GM23338 (cell line): ENCODE data around the gene ACO2. TPM values are rescaled to one million over a fixed set of nuclear protein-coding genes. Genes with fewer than 3 reads are reported as not detected.

Experiments
- ATAC-seq: fragments of 200-7000 bp; cut with Tn5 transposase; 3 replicates; pipeline ENCODE4 v1.9.1; 2020
- DNase-seq: peaks from one replicate; pipeline ENCODE4 v3.0.0-alpha.2; 2015; ENCODE audit warnings: low spot score
- H2AFZ ChIP-seq: fragments of 200-600 bp; sonication (generic); 2 replicates; pipeline ENCODE4 v1.8.0; 2016; ENCODE audit warnings: antibody characterized with exemption, mild to moderate bottlenecking, moderate library complexity
- H3F3A ChIP-seq: fragments of 200-600 bp; sonication (generic); replicated peaks from 2 replicates; pipeline ENCODE4 v1.8.0; 2017; ENCODE audit warnings: antibody characterized with exemption, mixed run types, low read depth
- H3K27ac ChIP-seq: fragments of 200-600 bp; sonication (generic); 2 replicates; pipeline ENCODE4 v1.6.1; 2016; ENCODE audit warnings: low read depth
- H3K27me3 ChIP-seq: fragments of 200-600 bp; sonication (generic); 2 replicates; pipeline ENCODE4 v1.8.0; 2016; ENCODE audit warnings: mild to moderate bottlenecking, mixed run types, moderate library complexity; ENCODE audit not compliant: insufficient read depth
- H3K36me3 ChIP-seq: fragments of 200-600 bp; sonication (generic); 2 replicates; pipeline ENCODE4 v1.8.0; 2016; ENCODE audit warnings: mild to moderate bottlenecking; ENCODE audit not compliant: insufficient read depth
- H3K4me1 ChIP-seq: fragments of 200-600 bp; sonication (generic); 2 replicates; pipeline ENCODE4 v1.8.0; 2016; ENCODE audit warnings: mild to moderate bottlenecking, moderate library complexity; ENCODE audit not compliant: insufficient read depth
- H3K4me2 ChIP-seq: fragments of 200-600 bp; sonication (generic); 2 replicates; pipeline ENCODE4 v1.7.1; 2017; ENCODE audit warnings: mixed run types
- H3K4me3 ChIP-seq: fragments of 200-600 bp; sonication (generic); 2 replicates; pipeline ENCODE4 v1.6.1; 2016; ENCODE audit warnings: mixed run types
- H3K79me2 ChIP-seq: fragments of 200-600 bp; sonication (generic); replicated peaks from 2 replicates; pipeline ENCODE4 v1.8.0; 2017; ENCODE audit warnings: mild to moderate bottlenecking; ENCODE audit not compliant: insufficient read depth
- H3K9me2 ChIP-seq: fragments of 200-600 bp; sonication (generic); 2 replicates; pipeline ENCODE4 v1.8.0; 2017; ENCODE audit not compliant: insufficient read depth
- H4K20me1 ChIP-seq: fragments of 200-600 bp; sonication (generic); replicated peaks from 2 replicates; pipeline ENCODE4 v1.8.0; 2017; ENCODE audit warnings: mild to moderate bottlenecking; ENCODE audit not compliant: insufficient read depth
- H3K27ac Mint-ChIP-seq: 2 replicates; pipeline ENCODE4 v1.8.0; 2020; ENCODE audit warnings: inconsistent platforms, mild to moderate bottlenecking, moderate library complexity, mixed read lengths
- H3K27me3 Mint-ChIP-seq: 3 replicates; pipeline ENCODE4 v1.8.0; 2022; ENCODE audit warnings: low read depth, mild to moderate bottlenecking, moderate library complexity, mixed read lengths, inconsistent platforms; ENCODE audit not compliant: insufficient read depth, poor library complexity
- H3K36me3 Mint-ChIP-seq: 3 replicates; pipeline ENCODE4 v1.8.0; 2021; ENCODE audit warnings: low read depth, mild to moderate bottlenecking, inconsistent platforms, moderate library complexity, mixed read lengths
- H3K4me1 Mint-ChIP-seq: 3 replicates; pipeline ENCODE4 v1.8.0; 2020; ENCODE audit warnings: mild to moderate bottlenecking, inconsistent platforms, mixed read lengths
- H3K4me3 Mint-ChIP-seq: 3 replicates; pipeline ENCODE4 v1.8.0; 2021; ENCODE audit warnings: moderate library complexity, mild to moderate bottlenecking, inconsistent platforms, mixed read lengths
- H3K9me3 Mint-ChIP-seq: 3 replicates; pipeline ENCODE4 v1.8.0; 2020; ENCODE audit warnings: moderate library complexity, mild to moderate bottlenecking, inconsistent platforms, mixed read lengths
- CREB1 ChIP-seq: fragments of 250-450 bp; sonication (Bioruptor Pico); IDR thresholded peaks from 2 replicates; pipeline ENCODE4 v1.5.0; 2020; ENCODE audit warnings: low read depth, mild to moderate bottlenecking, moderate library complexity
- CTCF ChIP-seq, 2 experiments: fragments of 200-600 bp in 1 of 2; sonication (generic) in 1 of 2; conservative IDR thresholded peaks; 2 replicates each; pipeline versions ENCODE4 v1.5.1 to v1.6.1; 2016 to 2017; ENCODE audit warnings: antibody characterized with exemption in 2 of 2, low read depth in 2 of 2, mild to moderate bottlenecking in 2 of 2, moderate library complexity in 1 of 2
- ETS1 ChIP-seq: IDR thresholded peaks from 2 replicates; pipeline ENCODE4 v1.6.1; 2016; ENCODE audit warnings: antibody characterized with exemption
- EZH2 ChIP-seq: fragments of 200-600 bp; sonication (generic); IDR thresholded peaks from one replicate; pipeline ENCODE4 v1.8.0; 2017; ENCODE audit warnings: antibody characterized with exemption, mild to moderate bottlenecking, low read depth; ENCODE audit not compliant: unreplicated experiment
- EZH2phosphoT487 ChIP-seq: fragments of 200-600 bp; sonication (generic); IDR thresholded peaks from one replicate; pipeline ENCODE4 v1.8.1; 2018; ENCODE audit warnings: antibody characterized with exemption; ENCODE audit not compliant: unreplicated experiment
- JUNB ChIP-seq: IDR thresholded peaks from one replicate; pipeline ENCODE4 v1.6.1; 2016; ENCODE audit warnings: antibody characterized with exemption; ENCODE audit not compliant: unreplicated experiment
- NANOG ChIP-seq: IDR thresholded peaks from 2 replicates; pipeline ENCODE4 v1.6.1; 2016; ENCODE audit warnings: antibody characterized with exemption, borderline replicate concordance
- POLR2AphosphoS5 ChIP-seq: IDR thresholded peaks from 2 replicates; pipeline ENCODE4 v1.6.1; 2016; ENCODE audit warnings: antibody characterized with exemption, low read depth
- REST ChIP-seq: IDR thresholded peaks from one replicate; pipeline ENCODE4 v1.6.1; 2018; ENCODE audit warnings: antibody characterized with exemption; ENCODE audit not compliant: unreplicated experiment
- STAT1 ChIP-seq: IDR thresholded peaks from one replicate; pipeline ENCODE4 v1.6.1; 2016; ENCODE audit warnings: antibody characterized with exemption; ENCODE audit not compliant: unreplicated experiment
- ZNF114 ChIP-seq: fragments of 250-450 bp; sonication (Bioruptor Pico); IDR thresholded peaks from 2 replicates; pipeline ENCODE4 v1.5.0; 2020; ENCODE audit warnings: mild to moderate bottlenecking, moderate library complexity
- ZNF331 ChIP-seq: fragments of 250-450 bp; sonication (Bioruptor Pico); IDR thresholded peaks from 2 replicates; pipeline ENCODE4 v1.5.0; 2020; ENCODE audit warnings: low read depth, mild to moderate bottlenecking, moderate library complexity
- ZNF462 ChIP-seq: fragments of 250-450 bp; sonication (Bioruptor Pico); IDR thresholded peaks from 2 replicates; pipeline ENCODE4 v1.5.0; 2020; ENCODE audit warnings: mild to moderate bottlenecking, moderate library complexity
- polyA plus RNA-seq: library from polyadenylated mRNA; unstranded; fragments of >200 nt; fragmentation: Nextera tagmentation; extraction: Ambion mirVana; gene quantifications from 2 replicates; pipeline ENCODE4 v1.2.1, GENCODE V29; 2016
- total RNA-seq: library from RNA; depleted of rRNA; stranded (reverse); fragments of >200 nt; shearing (Covaris generic); gene quantifications from 2 replicates; pipeline ENCODE4 v1.2.3, GENCODE V29; 2014

Gene ACO2
- total and polyA plus RNA-seq, 2 experiments from 2014 or later: 36.2 to 79.7 TPM

- ATAC-seq: no peak
- H3K79me2 ChIP-seq: no peaks in the 10 kb centered on the region
- H3K4me1 Mint-ChIP-seq: peaks cover 9% of the 10 kb centered on the region
- no peak overlapping the region for H3K27ac Mint-ChIP-seq
- TF ChIP-seq ZNF331 (CRISPR knock-in tag) (no peak), CTCF (conservative IDR thresholded peaks at IDR 0.05; ENCODE audit: low read depth in 2 of 2) (no peak), STAT1 (no peak), EZH2phosphoT487 (no peak), ETS1 (no peak), EZH2 (no peak), ZNF462 (no peak), REST (no peak), POLR2AphosphoS5 (no peak), NANOG (no peak), JUNB (no peak), ZNF114 (CRISPR knock-in tag) (no peak), CREB1 (no peak)
- no peaks in the 10 kb centered on the region for H4K20me1 ChIP-seq
- H2AFZ ChIP-seq: no peak overlapping the region
- DNase-seq: no peak
- H3K4me3 ChIP-seq: no peak overlapping the region
- no peaks in the 10 kb centered on the region for H3F3A ChIP-seq
- no peaks in the 10 kb centered on the region for H3K9me2 ChIP-seq
- peaks cover 7% of the 10 kb centered on the region for H3K4me1 ChIP-seq
- H3K36me3 Mint-ChIP-seq: no peaks in the 10 kb centered on the region
- H3K27me3 ChIP-seq: no peaks in the 10 kb centered on the region
- H3K9me3 Mint-ChIP-seq: no peaks in the 10 kb centered on the region; the same call in 2 of the 3 replicates
- H3K27me3 Mint-ChIP-seq: peaks cover 10% of the 10 kb centered on the region
- no peak overlapping the region for H3K27ac ChIP-seq
- no peaks in the 10 kb centered on the region for H3K36me3 ChIP-seq
- H3K4me3 Mint-ChIP-seq: no peak overlapping the region
- H3K4me2 ChIP-seq: no peak overlapping the region
Measured at GRCh38 chr22:41567512-41567768, 98.5 kb downstream of the ACO2 start.
